Aorta (tissue), 5 donors: ENCODE results near the gene SEMA5A. TPM values are rescaled to one million over a fixed set of nuclear protein-coding genes. Genes with fewer than 3 reads are reported as not detected.

ENCODE experiments used
- ATAC-seq: fragments of 200-7000 bp; cut with Tn5 transposase; one replicate; pipeline ENCODE4 v1.9.1; 2022; ENCODE audit warnings: moderate library complexity; ENCODE audit not compliant: low FRiP score
- DNase-seq, 2 donors: peaks; one replicate each; pipeline ENCODE4 v3.0.0-alpha.2; 2020
- H3K27ac ChIP-seq, 2 donors: one replicate each; pipeline ENCODE4 v1.5.1; 2013; ENCODE audit warnings: low read length in 2 of 2, mild to moderate bottlenecking in 2 of 2, moderate library complexity in 2 of 2, control low read depth in 1 of 2, inconsistent platforms in 1 of 2, low read depth in 1 of 2
- H3K27me3 ChIP-seq, 2 donors: one replicate each; pipeline ENCODE4 v1.6.1; 2013; ENCODE audit warnings: control low read depth in 1 of 2, low read length in 1 of 2, mild to moderate bottlenecking in 1 of 2, moderate library complexity in 1 of 2; ENCODE audit not compliant: insufficient read depth in 2 of 2, control insufficient read depth in 1 of 2
- H3K36me3 ChIP-seq, 2 donors: one replicate each; pipeline ENCODE4 v1.6.1; 2013; ENCODE audit warnings: control low read depth in 1 of 2, low read length in 1 of 2, mild to moderate bottlenecking in 1 of 2; ENCODE audit not compliant: insufficient read depth in 2 of 2, control insufficient read depth in 1 of 2
- H3K4me1 ChIP-seq, 2 donors: one replicate each; pipeline ENCODE4 v1.6.1; 2013; ENCODE audit warnings: low read length in 2 of 2, control low read depth in 1 of 2, mild to moderate bottlenecking in 1 of 2, moderate library complexity in 1 of 2; ENCODE audit not compliant: insufficient read depth in 2 of 2, control insufficient read depth in 1 of 2
- H3K4me3 ChIP-seq, 2 donors: one replicate each; pipeline ENCODE4 v1.5.1; 2013; ENCODE audit warnings: low read length in 2 of 2, control low read depth in 1 of 2, mild to moderate bottlenecking in 1 of 2
- H3K9me3 ChIP-seq: one replicate; pipeline ENCODE4 v1.6.1; 2013; ENCODE audit warnings: mild to moderate bottlenecking, low read length; ENCODE audit not compliant: control insufficient read depth
- WGBS, 2 donors: extraction: QIAGEN DNeasy Blood & Tissue Kit; methylation state at CpG; one replicate each; pipeline ENCODE4 v1.1.7; 2013; 5-methylcytosine and 5-hydroxymethylcytosine counted together
- intact Hi-C, 2 donors: fragments of 100-400 bp; cut with DNase I; formaldehyde crosslinking; loops; one replicate each; pipeline versions ENCODE4 v1.14.2 to v1.15.0; 2022
- polyA plus RNA-seq, 2 donors: library from polyadenylated mRNA; stranded (reverse); fragments of 200-250 nt; gene quantifications; one replicate each; pipeline ENCODE4 v1.2.3, GENCODE V29; 2013
- total RNA-seq, 2 donors: library from RNA; stranded (reverse); fragmentation: NEBNext Ultra II Directional; extraction: Animal tissue kit (Norgen Biotek cat#: 25700); gene quantifications; one replicate each; pipeline ENCODE4 v1.2.1, GENCODE V29; 2021
- donor health status: healthy with polysubstance abuse.
- donor health status: Bipolar disorder and iron deficiency.
- donor health status: DM: no; HTN: no; CAD: no.
- donor health status: DM: no; HTN: no; CAD: no.
- donor health status: DM: yes; HTN: yes; CAD: no.

Gene SEMA5A
- total and polyA plus RNA-seq, 4 donors = 1.8 to 21.8 (median 12.7) TPM

GRCh38 chr5:9454012-9454481 lies 91.8 kb downstream of the SEMA5A start:
- peaks cover 0 to 3% of the 10 kb centered on the region in 2 donors for H3K36me3 ChIP-seq

GRCh38 chr5:9453480-9454011 lies 92.3 kb downstream of the SEMA5A start:
- ATAC-seq (no peak), DNase-seq (no peak)
- WGBS, 2 donors = 96 to 97% methylated on average over 2 of the region's 2 CpGs
- Histone ChIP-seq H3K27ac (no peak overlapping the region), H3K9me3 (peaks cover 2% of the 10 kb centered on the region), H3K4me3 (no peak overlapping the region), H3K4me1 (no peaks in the 10 kb centered on the region), H3K27me3 (no peaks in the 10 kb centered on the region), H3K36me3 (peaks cover 0 to 3% of the 10 kb centered on the region in 2 donors)
- intact Hi-C loops = no loop called here

More at GRCh38 chr5:9454012-9454481, 91.8 kb downstream of the SEMA5A start:
- no peak overlapping the region for H3K4me3 ChIP-seq
- H3K4me1 ChIP-seq = no peaks in the 10 kb centered on the region
- DNase-seq (no peak), ATAC-seq (no peak)
- H3K27me3 ChIP-seq = no peaks in the 10 kb centered on the region
- H3K27ac ChIP-seq = no peak overlapping the region
- intact Hi-C loops = no loop called here
- WGBS, 2 donors = 72 to 79% methylated on average over 4 of the region's 4 CpGs
- H3K9me3 ChIP-seq = peaks cover 2% of the 10 kb centered on the region

- no peak for ATAC-seq
These were observed 93.7 kb downstream of the SEMA5A start for GRCh38 chr5:9452181-9452580.

DNA sequence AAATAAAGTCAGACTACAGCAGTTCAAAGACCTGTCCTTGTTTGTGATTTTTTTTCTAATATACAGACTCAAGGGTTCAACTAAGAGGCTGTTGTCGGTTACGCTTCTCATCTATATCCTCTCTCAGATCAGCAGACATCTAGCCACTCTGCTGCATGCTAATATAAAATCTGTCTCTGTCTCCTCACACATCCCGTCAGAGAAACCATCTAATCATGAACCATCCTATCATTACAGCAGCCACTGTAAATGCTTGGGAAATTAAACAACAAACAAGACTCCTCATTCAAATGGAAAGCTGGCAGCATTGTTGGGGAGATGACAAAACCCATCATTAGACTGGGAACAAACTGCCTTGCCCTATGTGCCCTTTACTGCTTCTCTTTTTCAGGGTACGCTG lies 94.8 kb downstream of the SEMA5A start:
- Histone ChIP-seq H3K27ac (no peak overlapping the region), H3K4me1 (no peaks in the 10 kb centered on the region), H3K36me3 (peaks cover 0 to 6% of the 10 kb centered on the region in 2 donors), H3K4me3 (no peak overlapping the region), H3K27me3 (no peaks in the 10 kb centered on the region), H3K9me3 (no peaks in the 10 kb centered on the region)
- no peak for ATAC-seq
- WGBS, 2 donors = 96 to 97% methylated on average over 4 of the region's 4 CpGs
- intact Hi-C loops = no loop called here
- DNase-seq = no peak

More at GRCh38 chr5:9452181-9452580, 93.7 kb downstream of the SEMA5A start:
- H3K27ac ChIP-seq = no peak overlapping the region
- 79 to 80% methylated on average over 2 of the region's 2 CpGs for WGBS, 2 donors
- intact Hi-C loops = no loop called here
- no peaks in the 10 kb centered on the region for H3K27me3 ChIP-seq
- DNase-seq = no peak
- H3K36me3 ChIP-seq = peaks cover 0 to 5% of the 10 kb centered on the region in 2 donors
- H3K4me3 ChIP-seq = no peak overlapping the region
- no peaks in the 10 kb centered on the region for H3K4me1 ChIP-seq
- no peaks in the 10 kb centered on the region for H3K9me3 ChIP-seq

DNA sequence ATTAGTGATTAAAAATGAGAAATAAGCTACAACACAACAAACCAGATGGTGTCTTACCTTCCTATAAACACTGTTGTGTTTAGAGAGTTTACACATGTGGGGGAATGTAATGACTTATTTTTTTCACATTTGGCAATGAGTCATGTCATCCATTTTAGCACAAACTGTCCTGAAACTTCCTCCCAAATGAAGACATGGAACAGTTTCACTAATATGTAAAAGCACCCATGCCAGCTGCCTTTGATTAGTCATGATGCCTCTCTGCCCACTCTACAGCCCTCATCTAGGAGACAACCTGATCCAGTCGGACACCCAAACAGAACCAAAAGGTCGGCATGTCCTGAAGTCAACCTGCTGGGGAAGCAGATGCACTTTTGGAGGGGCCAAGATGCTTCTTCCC lies 98.2 kb downstream of the SEMA5A start:
- 90 to 96% methylated on average over 2 of the region's 2 CpGs for WGBS, 2 donors
- H3K9me3 ChIP-seq = no peaks in the 10 kb centered on the region
- DNase-seq = no peak
- H3K4me1 ChIP-seq = no peaks in the 10 kb centered on the region
- no peak overlapping the region for H3K27ac ChIP-seq
- no peaks in the 10 kb centered on the region for H3K27me3 ChIP-seq
- H3K4me3 ChIP-seq = no peak overlapping the region
- peaks cover 0 to 6% of the 10 kb centered on the region in 2 donors for H3K36me3 ChIP-seq
- ATAC-seq = no peak
- intact Hi-C loops = no loop called here

- no peak overlapping the region for H3K27ac ChIP-seq
- H3K9me3 ChIP-seq = no peaks in the 10 kb centered on the region
- no peaks in the 10 kb centered on the region for H3K27me3 ChIP-seq
- WGBS, 2 donors = 4 to 9% methylated on average over 2 of the region's 2 CpGs
- intact Hi-C loops = no loop called here
- ATAC-seq (no peak), DNase-seq (no peak)
- peaks cover 0 to 2% of the 10 kb centered on the region in 2 donors for H3K36me3 ChIP-seq
- H3K4me1 ChIP-seq = no peaks in the 10 kb centered on the region
- no peak overlapping the region for H3K4me3 ChIP-seq
These were observed 100.0 kb downstream of the SEMA5A start for GRCh38 chr5:9445826-9446388.

GRCh38 chr5:9444346-9444745 lies 101.5 kb downstream of the SEMA5A start:
- intact Hi-C loops = no loop called here
- Histone ChIP-seq H3K27me3 (no peaks in the 10 kb centered on the region), H3K36me3 (peaks cover 0 to 2% of the 10 kb centered on the region in 2 donors), H3K27ac (no peak overlapping the region), H3K4me3 (no peak overlapping the region), H3K4me1 (no peaks in the 10 kb centered on the region), H3K9me3 (no peaks in the 10 kb centered on the region)
- ATAC-seq = no peak
- no peak for DNase-seq
- 87 to 92% methylated on average over 3 of the region's 3 CpGs for WGBS, 2 donors

DNA sequence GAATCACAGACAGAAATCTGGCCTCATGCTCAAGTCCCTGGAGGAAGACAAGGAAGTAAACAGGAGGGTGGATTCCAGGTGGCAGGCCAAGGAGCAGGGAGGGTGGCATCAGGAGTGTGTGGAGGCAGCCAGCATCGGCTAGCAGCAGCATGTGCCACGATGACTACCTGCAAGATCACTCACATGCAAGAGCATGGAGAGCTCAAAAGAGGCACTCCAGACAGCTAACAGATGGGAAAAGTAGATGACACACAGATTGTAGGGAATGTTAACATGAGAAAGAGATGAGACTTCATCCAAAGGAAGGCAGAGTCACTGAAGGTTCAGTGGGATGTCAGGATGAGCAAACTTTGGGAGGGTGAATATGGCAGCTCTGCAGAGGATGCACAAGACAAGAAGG lies 104.3 kb downstream of the SEMA5A start:
- intact Hi-C loops = no loop called here
- Histone ChIP-seq H3K4me3 (no peak overlapping the region), H3K36me3 (no peaks in the 10 kb centered on the region), H3K27ac (no peak overlapping the region), H3K4me1 (no peaks in the 10 kb centered on the region), H3K9me3 (no peaks in the 10 kb centered on the region), H3K27me3 (no peaks in the 10 kb centered on the region)
- 91 to 98% methylated on average over 2 of the region's 2 CpGs for WGBS, 2 donors
- DNase-seq (no peak), ATAC-seq (no peak)

- no peaks in the 10 kb centered on the region for H3K4me1 ChIP-seq
- H3K27ac ChIP-seq = no peak overlapping the region
- 32 to 39% methylated on average over 2 of the region's 2 CpGs for WGBS, 2 donors
- no peak overlapping the region for H3K4me3 ChIP-seq
- intact Hi-C loops = no loop called here
- DNase-seq (no peak), ATAC-seq (no peak)
- H3K36me3 ChIP-seq = peaks cover 0 to 3% of the 10 kb centered on the region in 2 donors
- no peaks in the 10 kb centered on the region for H3K27me3 ChIP-seq
- H3K9me3 ChIP-seq = no peaks in the 10 kb centered on the region
These were observed 105.4 kb downstream of the SEMA5A start for GRCh38 chr5:9440517-9440916.
